KMS-11 (cell line): ENCODE measurements around the gene GPX2.

Experiments used
- H2AFZ ChIP-seq: fragments of 200-600 bp; sonication (generic); 2 replicates; pipeline ENCODE4 v1.6.1; 2016; ENCODE audit warnings: antibody characterized with exemption, mixed run types, low read depth
- H3K27ac ChIP-seq: fragments of 200-600 bp; sonication (generic); 2 replicates; pipeline ENCODE4 v1.6.1; 2016; ENCODE audit warnings: mild to moderate bottlenecking, mixed run types
- H3K27me3 ChIP-seq: fragments of 200-600 bp; sonication (generic); 2 replicates; pipeline ENCODE4 v1.6.1; 2017; ENCODE audit warnings: mild to moderate bottlenecking, low read depth, mixed run types, moderate library complexity; ENCODE audit not compliant: insufficient read depth
- H3K36me3 ChIP-seq: fragments of 200-600 bp; sonication (generic); 2 replicates; pipeline ENCODE4 v1.6.1; 2017; ENCODE audit warnings: mild to moderate bottlenecking, mixed run types; ENCODE audit not compliant: insufficient read depth
- H3K4me1 ChIP-seq: fragments of 200-600 bp; sonication (generic); 2 replicates; pipeline ENCODE4 v1.6.1; 2016; ENCODE audit warnings: mild to moderate bottlenecking, low read depth, mixed run types; ENCODE audit not compliant: poor library complexity, severe bottlenecking
- H3K4me2 ChIP-seq: fragments of 200-600 bp; sonication (generic); 2 replicates; pipeline ENCODE4 v1.7.0; 2016; ENCODE audit warnings: mild to moderate bottlenecking, mixed run types
- H3K4me3 ChIP-seq: fragments of 200-600 bp; sonication (generic); IDR thresholded peaks from 2 replicates; pipeline ENCODE4 v1.6.1; 2017; ENCODE audit warnings: low read depth, low read length, mixed read lengths; ENCODE audit not compliant: insufficient read depth
- H3K79me2 ChIP-seq: fragments of 200-600 bp; sonication (generic); 2 replicates; pipeline ENCODE4 v1.6.1; 2016; ENCODE audit warnings: low read depth, mixed run types; ENCODE audit not compliant: insufficient read depth
- H3K9ac ChIP-seq: fragments of 200-600 bp; sonication (generic); 2 replicates; pipeline ENCODE4 v1.6.1; 2016; ENCODE audit warnings: mild to moderate bottlenecking, mixed run types
- H4K20me1 ChIP-seq: fragments of 200-600 bp; sonication (generic); 2 replicates; pipeline ENCODE4 v1.6.1; 2016; ENCODE audit warnings: mild to moderate bottlenecking, mixed run types; ENCODE audit not compliant: insufficient read depth
- CTCF ChIP-seq: fragments of 200-600 bp; sonication (generic); conservative IDR thresholded peaks from 2 replicates; pipeline ENCODE4 v1.6.1; 2017; ENCODE audit warnings: low read depth, mild to moderate bottlenecking, antibody characterized with exemption, low read length, moderate library complexity, mixed read lengths

The GPX2 gene

GRCh38 chr14:64958743-64959142 lies 16.2 kb upstream of the GPX2 start:
- no peaks in the 10 kb centered on the region for H3K27me3 ChIP-seq
- H3K79me2 ChIP-seq = peaks cover 8% of the 10 kb centered on the region; the same call in 1 of the 2 replicates
- H3K4me3 ChIP-seq = no peak overlapping the region
- no peak for TF ChIP-seq CTCF
- peaks cover 39% of the 10 kb centered on the region for H3K4me1 ChIP-seq
- H4K20me1 ChIP-seq = no peaks in the 10 kb centered on the region
- no peak overlapping the region for H3K9ac ChIP-seq
- no peaks in the 10 kb centered on the region for H3K36me3 ChIP-seq
- no peak overlapping the region for H2AFZ ChIP-seq
- H3K4me2 ChIP-seq = no peak overlapping the region
- no peak overlapping the region for H3K27ac ChIP-seq

DNA sequence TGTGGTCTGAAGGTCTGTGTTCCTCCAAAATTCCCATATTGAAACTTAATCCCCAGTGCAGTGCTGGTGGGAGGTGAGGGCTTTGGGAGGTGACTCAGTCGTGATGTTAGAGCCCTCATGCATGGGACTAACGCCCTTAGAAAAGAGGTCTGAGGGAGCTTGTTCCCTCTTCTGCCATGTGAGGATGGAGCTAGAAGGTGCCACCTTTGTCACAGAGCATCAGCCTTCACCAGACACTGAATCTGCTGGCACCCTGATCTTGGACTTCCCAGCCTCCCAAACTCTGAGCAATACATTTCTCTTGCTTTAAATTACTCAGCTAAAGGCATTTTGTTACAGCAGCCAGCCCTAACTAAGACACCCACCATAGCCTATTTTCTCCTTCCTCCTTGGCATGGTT lies 15.7 kb upstream of the GPX2 start:
- Histone ChIP-seq H3K36me3 (no peaks in the 10 kb centered on the region), H2AFZ (no peak overlapping the region), H3K79me2 (peaks cover 6% of the 10 kb centered on the region; the same call in 1 of the 2 replicates)

GRCh38 chr14:64956697-64957406 lies 14.3 kb upstream of the GPX2 start:
- Histone ChIP-seq H3K4me1 (peaks cover 40% of the 10 kb centered on the region), H3K27ac (no peak overlapping the region), H3K79me2 (peaks cover 6% of the 10 kb centered on the region; the same call in 1 of the 2 replicates), H3K9ac (no peak overlapping the region), H4K20me1 (no peaks in the 10 kb centered on the region), H3K4me2 (no peak overlapping the region), H2AFZ (no peak overlapping the region), H3K36me3 (no peaks in the 10 kb centered on the region), H3K27me3 (no peaks in the 10 kb centered on the region), H3K4me3 (no peak overlapping the region)
- TF ChIP-seq CTCF = no peak

More for the DNA sequence above, 15.7 kb upstream of the GPX2 start:
- Histone ChIP-seq H3K4me1 (peaks cover 39% of the 10 kb centered on the region), H3K27me3 (no peaks in the 10 kb centered on the region), H4K20me1 (no peaks in the 10 kb centered on the region), H3K9ac (no peak overlapping the region), H3K4me3 (no peak overlapping the region), H3K4me2 (no peak overlapping the region), H3K27ac (no peak overlapping the region)
- TF ChIP-seq CTCF = no peak

GRCh38 chr14:64955297-64955696 lies 12.8 kb upstream of the GPX2 start:
- Histone ChIP-seq H3K4me3 (no peak overlapping the region), H3K4me2 (no peak overlapping the region), H3K27ac (no peak overlapping the region), H4K20me1 (no peaks in the 10 kb centered on the region), H3K27me3 (no peaks in the 10 kb centered on the region), H3K9ac (no peak overlapping the region), H2AFZ (no peak overlapping the region), H3K36me3 (no peaks in the 10 kb centered on the region), H3K79me2 (0 out of 2 replicates have a peak, but pooled peaks cover 1% of the 10 kb centered on the region), H3K4me1 (peaks cover 24% of the 10 kb centered on the region)
- no peak for TF ChIP-seq CTCF
